ENCODE data around the gene PAEP.

The PAEP gene

DNA sequence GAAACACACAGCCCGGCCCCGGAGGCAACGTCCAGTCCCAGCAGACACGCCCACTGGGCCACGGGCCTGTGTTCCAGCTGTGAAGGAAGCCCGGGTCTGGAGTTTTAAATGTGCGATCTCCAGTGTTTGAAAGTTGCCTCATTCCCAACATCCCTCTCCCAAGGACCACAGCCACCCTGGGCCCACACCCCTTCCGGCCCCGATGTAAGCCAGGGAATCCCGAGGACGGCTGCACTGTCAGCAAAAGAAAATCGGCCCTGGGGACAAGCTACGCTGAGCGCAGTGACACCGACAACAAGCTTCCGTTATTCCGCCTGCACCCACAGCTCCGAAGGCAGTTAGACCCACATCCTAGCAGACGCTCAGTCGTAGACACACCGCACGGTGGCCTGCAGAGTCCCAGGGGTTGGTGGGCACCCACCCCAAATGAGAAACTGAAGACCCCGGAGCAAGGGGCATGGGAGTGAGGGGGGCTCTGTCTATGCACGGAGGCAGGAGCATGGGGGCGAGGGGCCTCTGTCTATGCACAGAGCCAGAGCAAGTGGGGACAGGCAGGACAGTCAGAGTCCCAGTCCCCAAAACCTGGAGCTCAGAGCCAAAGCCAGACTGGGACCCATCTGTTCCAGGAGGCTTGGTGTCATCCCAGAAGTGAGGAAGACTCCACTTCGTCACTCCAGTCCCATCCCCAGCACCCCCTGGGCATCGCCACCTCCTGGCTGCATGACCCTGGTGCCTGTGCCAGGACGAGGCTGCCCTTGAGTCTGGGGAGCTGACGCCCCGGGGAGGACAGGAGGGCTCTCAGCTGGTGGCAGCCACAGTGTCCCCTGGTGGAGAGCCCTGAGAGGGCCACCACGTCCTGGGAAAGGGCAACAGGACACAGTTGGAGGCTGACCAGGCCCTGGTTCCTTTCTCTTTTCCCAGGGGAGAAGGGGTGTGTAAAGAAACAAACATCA lies 54.4 kb downstream of the PAEP start:
- DNase-seq (ENCODE audit: extremely low read depth, low read depth) = no peak
- TF ChIP-seq, protein P1, sequence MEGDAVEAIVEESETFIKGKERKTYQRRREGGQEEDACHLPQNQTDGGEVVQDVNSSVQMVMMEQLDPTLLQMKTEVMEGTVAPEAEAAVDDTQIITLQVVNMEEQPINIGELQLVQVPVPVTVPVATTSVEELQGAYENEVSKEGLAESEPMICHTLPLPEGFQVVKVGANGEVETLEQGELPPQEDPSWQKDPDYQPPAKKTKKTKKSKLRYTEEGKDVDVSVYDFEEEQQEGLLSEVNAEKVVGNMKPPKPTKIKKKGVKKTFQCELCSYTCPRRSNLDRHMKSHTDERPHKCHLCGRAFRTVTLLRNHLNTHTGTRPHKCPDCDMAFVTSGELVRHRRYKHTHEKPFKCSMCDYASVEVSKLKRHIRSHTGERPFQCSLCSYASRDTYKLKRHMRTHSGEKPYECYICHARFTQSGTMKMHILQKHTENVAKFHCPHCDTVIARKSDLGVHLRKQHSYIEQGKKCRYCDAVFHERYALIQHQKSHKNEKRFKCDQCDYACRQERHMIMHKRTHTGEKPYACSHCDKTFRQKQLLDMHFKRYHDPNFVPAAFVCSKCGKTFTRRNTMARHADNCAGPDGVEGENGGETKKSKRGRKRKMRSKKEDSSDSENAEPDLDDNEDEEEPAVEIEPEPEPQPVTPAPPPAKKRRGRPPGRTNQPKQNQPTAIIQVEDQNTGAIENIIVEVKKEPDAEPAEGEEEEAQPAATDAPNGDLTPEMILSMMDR (IDR thresholded peaks at IDR 0.05; ENCODE audit: low read depth, low read length) = no peak

Data from AG09319 (cell line).